Mesenchymal stem cell (in vitro differentiated cells and primary cell): ENCODE results near the gene RHOF.

Experiments
- DNase-seq: peaks from one replicate; pipeline ENCODE4 v3.0.0-alpha.2; 2013
- H2AFZ ChIP-seq: one replicate; pipeline ENCODE4 v1.6.1; 2013; ENCODE audit warnings: low read depth, mild to moderate bottlenecking, control low read depth, inconsistent platforms, low read length, moderate library complexity
- H2AK5ac ChIP-seq: 2 replicates; pipeline ENCODE4 v1.6.1; 2013; ENCODE audit warnings: low read length, moderate library complexity, mild to moderate bottlenecking, inconsistent platforms; ENCODE audit not compliant: severe bottlenecking
- H2BK120ac ChIP-seq: one replicate; pipeline ENCODE4 v1.6.1; 2013; ENCODE audit warnings: low read depth, mild to moderate bottlenecking, inconsistent platforms, low read length, moderate library complexity
- H2BK12ac ChIP-seq, 2 experiments: one replicate each; pipeline ENCODE4 v1.6.1; 2013; ENCODE audit warnings: inconsistent platforms in 2 of 2, low read length in 2 of 2, mild to moderate bottlenecking in 2 of 2, moderate library complexity in 2 of 2, control low read depth in 1 of 2
- H2BK15ac ChIP-seq: one replicate; pipeline ENCODE4 v1.6.1; 2013; ENCODE audit warnings: mild to moderate bottlenecking, low read depth, inconsistent platforms; ENCODE audit not compliant: poor library complexity, severe bottlenecking
- H2BK5ac ChIP-seq: 2 replicates; pipeline ENCODE4 v1.6.1; 2013; ENCODE audit warnings: low read depth, mild to moderate bottlenecking, low read length, control low read depth, inconsistent platforms; ENCODE audit not compliant: poor library complexity, severe bottlenecking
- H3K14ac ChIP-seq, 2 experiments: one replicate each; pipeline ENCODE4 v1.6.1; 2013; ENCODE audit warnings: inconsistent platforms in 2 of 2, low read length in 2 of 2, control low read depth in 1 of 2, mild to moderate bottlenecking in 1 of 2, moderate library complexity in 1 of 2
- H3K18ac ChIP-seq, 2 experiments: one replicate each; pipeline ENCODE4 v1.6.1; 2013; ENCODE audit warnings: inconsistent platforms in 2 of 2, low read length in 2 of 2, control low read depth in 1 of 2, low read depth in 1 of 2, mild to moderate bottlenecking in 1 of 2
- H3K23ac ChIP-seq, 2 experiments: one replicate each; pipeline ENCODE4 v1.6.1; 2013; ENCODE audit warnings: inconsistent platforms in 2 of 2, low read length in 2 of 2, mild to moderate bottlenecking in 2 of 2, moderate library complexity in 2 of 2, control low read depth in 1 of 2
- H3K27ac ChIP-seq: 2 replicates; pipeline ENCODE4 v1.5.1; 2013; ENCODE audit warnings: mild to moderate bottlenecking, moderate library complexity, low read length, control low read depth, inconsistent platforms; ENCODE audit not compliant: poor library complexity, severe bottlenecking
- H3K27me3 ChIP-seq, 2 experiments: 2 replicates each; pipeline versions ENCODE4 v1.6.1 to v1.7.0; 2013; ENCODE audit warnings: low read length in 2 of 2, mild to moderate bottlenecking in 2 of 2, moderate library complexity in 2 of 2, control low read depth in 1 of 2, inconsistent platforms in 1 of 2; ENCODE audit not compliant: control insufficient read depth in 1 of 2, insufficient read depth in 1 of 2
- H3K36me3 ChIP-seq, 2 experiments: 2 replicates each; pipeline versions ENCODE4 v1.6.1 to v1.7.0; 2013; ENCODE audit warnings: low read length in 2 of 2, control low read depth in 1 of 2, inconsistent platforms in 1 of 2, low read depth in 1 of 2, mild to moderate bottlenecking in 1 of 2; ENCODE audit not compliant: insufficient read depth in 2 of 2, control insufficient read depth in 1 of 2
- H3K4ac ChIP-seq, 2 experiments: one replicate each; pipeline ENCODE4 v1.6.1; 2013; ENCODE audit warnings: inconsistent platforms in 2 of 2, low read length in 2 of 2, mild to moderate bottlenecking in 2 of 2, moderate library complexity in 2 of 2, control low read depth in 1 of 2, low read depth in 1 of 2
- H3K4me1 ChIP-seq: 2 replicates; pipeline ENCODE4 v1.6.1; 2013; ENCODE audit warnings: low read depth, low read length, control low read depth; ENCODE audit not compliant: control insufficient read depth, insufficient read depth
- H3K4me2 ChIP-seq: 2 replicates; pipeline ENCODE4 v1.6.1; 2013; ENCODE audit warnings: low read length, mild to moderate bottlenecking, inconsistent platforms; ENCODE audit not compliant: poor library complexity, severe bottlenecking
- H3K4me3 ChIP-seq, 2 experiments: 2 replicates each; pipeline versions ENCODE4 v1.5.1 to v1.7.0; 2013; ENCODE audit warnings: low read length in 2 of 2, mild to moderate bottlenecking in 2 of 2, control low read depth in 1 of 2, low read depth in 1 of 2; ENCODE audit not compliant: insufficient read depth in 1 of 2
- H3K79me1 ChIP-seq: replicated peaks from 2 replicates; pipeline ENCODE4 v1.6.1; 2013; ENCODE audit warnings: mild to moderate bottlenecking, control low read depth, low read length, inconsistent platforms; ENCODE audit not compliant: poor library complexity, severe bottlenecking
- H3K9ac ChIP-seq: 2 replicates; pipeline ENCODE4 v1.7.0; 2013; ENCODE audit warnings: mild to moderate bottlenecking, low read length, moderate library complexity
- H3K9me3 ChIP-seq: 2 replicates; pipeline ENCODE4 v1.7.0; 2013; ENCODE audit warnings: mild to moderate bottlenecking, low read length; ENCODE audit not compliant: control insufficient read depth
- H4K8ac ChIP-seq: one replicate; pipeline ENCODE4 v1.6.1; 2013; ENCODE audit warnings: inconsistent platforms, mild to moderate bottlenecking, low read length, moderate library complexity
- H4K91ac ChIP-seq: one replicate; pipeline ENCODE4 v1.6.1; 2013; ENCODE audit warnings: mild to moderate bottlenecking, low read length, inconsistent platforms
- WGBS: methylation state at CpG from one replicate; pipeline ENCODE4 v1.1.7; 2013; ENCODE audit warnings: mixed read lengths; 5-methylcytosine and 5-hydroxymethylcytosine counted together

Gene RHOF

GRCh38 chr12:121805171-121806008, 11.9 kb upstream of the RHOF start:
- Histone ChIP-seq H4K8ac (no peak overlapping the region), H3K27ac (no peak overlapping the region), H2BK120ac (peak overlapping the region; percentile 73), H4K91ac (peak overlapping the region; percentile 39), H2AK5ac (no peak overlapping the region), H2BK15ac (no peak overlapping the region), H2BK5ac (no peak overlapping the region), H3K4me1 (peaks cover 23% of the 10 kb centered on the region), H3K36me3 (peaks cover 33 to 43% of the 10 kb centered on the region in 2 experiments), H3K9me3 (no peaks in the 10 kb centered on the region), H3K79me1 (peaks cover 15% of the 10 kb centered on the region), H3K4me3 (peak overlapping the region; percentile 79 to 81), H2BK12ac (no peak overlapping the region), H3K23ac (peak overlapping the region in 1 of 2 experiments; percentile 75), H3K4me2 (peak overlapping the region; percentile 99), H2AFZ (no peak overlapping the region), H3K27me3 (no peaks in the 10 kb centered on the region), H3K4ac (peak overlapping the region in 1 of 2 experiments; percentile 71), H3K9ac (peak overlapping the region; percentile 92), H3K18ac (peak overlapping the region; percentile 14 to 79), H3K14ac (peak overlapping the region; percentile 51 to 74)
- peak; percentile 72 for DNase-seq
- under 1% methylated on average over 24 of the region's 45 CpGs for WGBS

- WGBS, result under 1% methylated on average over 32 of the region's 63 CpGs
- peak overlapping the region in 1 of 2 experiments; percentile 71 for H3K4ac ChIP-seq
These were observed 11.1 kb upstream of the RHOF start for GRCh38 chr12:121804417-121805111.

GRCh38 chr12:121803861-121804416, 10.5 kb upstream of the RHOF start, which contains the start of gene SETD1B:
SETD1B (plus strand) TSS chr12:121804009; CDS start chr12:121804738, 729 bp downstream.
- H4K8ac ChIP-seq, result peak within 1 kb of the TSS; percentile 96
- peaks cover 23% of the 10 kb centered on the region for H3K4me1 ChIP-seq
- H3K36me3 ChIP-seq, result peaks cover 20 to 28% of the 10 kb centered on the region in 2 experiments
- peak within 1 kb of the TSS; percentile 74 to 98 for H3K14ac ChIP-seq
- H3K9ac ChIP-seq, result peak within 1 kb of the TSS; percentile 99
- H3K18ac ChIP-seq, result peak within 1 kb of the TSS; percentile 95
- H3K23ac ChIP-seq, result peak within 1 kb of the TSS in 1 of 2 experiments; percentile 92
- H2AFZ ChIP-seq, result no peak within 1 kb of the TSS
- 1% methylated on average over 27 of the region's 74 CpGs for WGBS
- H2BK5ac ChIP-seq, result peak within 1 kb of the TSS; percentile 88
- peaks cover 8% of the 10 kb centered on the region for H3K79me1 ChIP-seq
- peak within 1 kb of the TSS; percentile 99 for H3K4me2 ChIP-seq
- H2BK12ac ChIP-seq, result peak within 1 kb of the TSS in 1 of 2 experiments; percentile 65
- H4K91ac ChIP-seq, result peak within 1 kb of the TSS; percentile 93
- peak within 1 kb of the TSS; percentile 78 for H2BK15ac ChIP-seq
- no peaks in the 10 kb centered on the region for H3K9me3 ChIP-seq
- H3K27me3 ChIP-seq, result no peaks in the 10 kb centered on the region
- H3K4me3 ChIP-seq, result peak within 1 kb of the TSS; percentile 79 to 85
- H3K4ac ChIP-seq, result peak within 1 kb of the TSS; percentile 90 to 91
- DNase-seq, result peak; percentile 67
- H2AK5ac ChIP-seq, result no peak within 1 kb of the TSS
- peak within 1 kb of the TSS; percentile 96 for H2BK120ac ChIP-seq
- H3K27ac ChIP-seq, result peak within 1 kb of the TSS; percentile 99

More at GRCh38 chr12:121804417-121805111, 11.1 kb upstream of the RHOF start:
- Histone ChIP-seq H3K9ac (peak overlapping the region; percentile 92), H3K4me3 (peak overlapping the region; percentile 79 to 81), H4K91ac (no peak overlapping the region), H2BK12ac (peak overlapping the region in 1 of 2 experiments; percentile 47), H3K18ac (peak overlapping the region; percentile 75 to 79), H3K4me2 (peak overlapping the region; percentile 99), H3K27me3 (no peaks in the 10 kb centered on the region), H2AK5ac (no peak overlapping the region), H3K9me3 (no peaks in the 10 kb centered on the region), H2BK5ac (peak overlapping the region; percentile 67), H3K36me3 (peaks cover 26 to 34% of the 10 kb centered on the region in 2 experiments), H4K8ac (peak overlapping the region; percentile 64), H3K79me1 (peaks cover 11% of the 10 kb centered on the region), H3K23ac (peak overlapping the region in 1 of 2 experiments; percentile 86), H3K27ac (peak overlapping the region; percentile 64), H2BK120ac (peak overlapping the region; percentile 96), H2BK15ac (peak overlapping the region; percentile 69), H3K4me1 (peaks cover 18% of the 10 kb centered on the region), H2AFZ (no peak overlapping the region), H3K14ac (peak overlapping the region; percentile 74 to 96)
- DNase-seq, result peak; percentile 57
